NCI-H1092 treated with DMSO at 0.1 percent for 48 hours (cell line): ENCODE results near the gene SOBP.

Source experiments
- DNase-seq: peaks from one replicate; lab custom pipeline; 2025; lab: John Stamatoyannopoulos, UW

SOBP gene

GRCh38 chr6:107660839-107661238 is 170.9 kb downstream of the SOBP start:
- no peak for DNase-seq

- DNase-seq: no peak
Observed at GRCh38 chr6:107661291-107661690, 171.4 kb downstream of the SOBP start.

GRCh38 chr6:107662333-107662732 is 172.4 kb downstream of the SOBP start:
- DNase-seq: no peak

- DNase-seq: no peak
Observed at GRCh38 chr6:107663308-107663707, 173.4 kb downstream of the SOBP start.

GRCh38 chr6:107665382-107665781 is 175.5 kb downstream of the SOBP start:
- peak; percentile 31 for DNase-seq

GRCh38 chr6:107666084-107666980 is 176.4 kb downstream of the SOBP start:
- DNase-seq: peak; percentile 80

- DNase-seq: no peak
Observed at GRCh38 chr6:107666981-107667601, 177.2 kb downstream of the SOBP start.

GRCh38 chr6:107667790-107668189 is 177.9 kb downstream of the SOBP start:
- DNase-seq: peak; percentile 32

- DNase-seq: peak; percentile 12
Observed at GRCh38 chr6:107668743-107669474, 179.0 kb downstream of the SOBP start.

GRCh38 chr6:107670792-107671199 is 180.9 kb downstream of the SOBP start:
- DNase-seq: no peak

GRCh38 chr6:107673076-107673494 is 183.2 kb downstream of the SOBP start:
- DNase-seq: no peak

GRCh38 chr6:107674995-107675738 is 185.2 kb downstream of the SOBP start:
- peak; percentile 86 for DNase-seq

GRCh38 chr6:107676042-107676441 is 186.1 kb downstream of the SOBP start:
- DNase-seq: no peak

GRCh38 chr6:107677399-107677798 is 187.5 kb downstream of the SOBP start:
- DNase-seq: no peak

- no peak for DNase-seq
Observed at GRCh38 chr6:107679457-107679856, 189.5 kb downstream of the SOBP start.

- DNase-seq: no peak
Observed at GRCh38 chr6:107682721-107683120, 192.8 kb downstream of the SOBP start.

- no peak for DNase-seq
Observed at GRCh38 chr6:107683183-107683582, 193.3 kb downstream of the SOBP start.

- DNase-seq: no peak
Observed at GRCh38 chr6:107684996-107685395, 195.1 kb downstream of the SOBP start.

- no peak for DNase-seq
Observed at GRCh38 chr6:107689190-107689589, 199.3 kb downstream of the SOBP start.

- DNase-seq: no peak
Observed at GRCh38 chr6:107689951-107690642, 200.2 kb downstream of the SOBP start.

GRCh38 chr6:107690643-107691061 is 200.7 kb downstream of the SOBP start:
- DNase-seq: no peak
